Stimulated activated CD4-positive, alpha-beta T cell treated with anti-CD3 and anti-CD28 coated beads, Interleukin-4, amount 100 ng/mL, for 1 hour (primary cell): ENCODE measurements around the gene TBC1D22A.

ENCODE experiments used
- DNase-seq: peaks from one replicate; pipeline ENCODE4 v3.0.0-alpha.2; 2020

TBC1D22A gene

GRCh38 chr22:47053013-47053725 lies 290.7 kb downstream of the TBC1D22A start:
- no peak for DNase-seq

GRCh38 chr22:47053726-47054141 lies 291.3 kb downstream of the TBC1D22A start:
- no peak for DNase-seq

- no peak for DNase-seq
Measured at GRCh38 chr22:47054231-47055072, 292.0 kb downstream of the TBC1D22A start.

- no peak for DNase-seq
Measured at GRCh38 chr22:47055073-47055355, 292.6 kb downstream of the TBC1D22A start.

GRCh38 chr22:47055461-47055860 lies 293.0 kb downstream of the TBC1D22A start:
- no peak for DNase-seq

- DNase-seq, result no peak
Measured at GRCh38 chr22:47055921-47056320, 293.5 kb downstream of the TBC1D22A start.

- no peak for DNase-seq
Measured at GRCh38 chr22:47056361-47056760, 293.9 kb downstream of the TBC1D22A start.

GRCh38 chr22:47056776-47057470 lies 294.5 kb downstream of the TBC1D22A start:
- DNase-seq, result no peak

- DNase-seq, result no peak
Measured at GRCh38 chr22:47057916-47058585, 295.6 kb downstream of the TBC1D22A start.

- no peak for DNase-seq
Measured at GRCh38 chr22:47059076-47059475, 296.6 kb downstream of the TBC1D22A start.

GRCh38 chr22:47059701-47060161 lies 297.3 kb downstream of the TBC1D22A start:
- DNase-seq, result no peak

GRCh38 chr22:47060718-47061117 lies 298.3 kb downstream of the TBC1D22A start:
- no peak for DNase-seq

GRCh38 chr22:47061226-47061625 lies 298.8 kb downstream of the TBC1D22A start:
- no peak for DNase-seq

GRCh38 chr22:47062126-47062525 lies 299.7 kb downstream of the TBC1D22A start:
- no peak for DNase-seq

- no peak for DNase-seq
Measured at GRCh38 chr22:47063071-47063509, 300.6 kb downstream of the TBC1D22A start.

GRCh38 chr22:47063606-47064005 lies 301.2 kb downstream of the TBC1D22A start:
- no peak for DNase-seq

GRCh38 chr22:47064016-47064415 lies 301.6 kb downstream of the TBC1D22A start:
- no peak for DNase-seq

GRCh38 chr22:47064416-47064815 lies 302.0 kb downstream of the TBC1D22A start:
- no peak for DNase-seq

GRCh38 chr22:47065756-47066615 lies 303.5 kb downstream of the TBC1D22A start:
- DNase-seq, result no peak

- no peak for DNase-seq
Measured at GRCh38 chr22:47066616-47066905, 304.1 kb downstream of the TBC1D22A start.

- DNase-seq, result no peak
Measured at GRCh38 chr22:47067321-47067890, 305.0 kb downstream of the TBC1D22A start.
